Measurements from ENCODE around the gene ANKMY2. TPM values are rescaled to one million over a fixed set of nuclear protein-coding genes. Genes with fewer than 3 reads are reported as not detected.
A peak's percentile ranks its signal among the peaks of the same experiment; 100 is the strongest.

ANKMY2 gene
- total and polyA plus RNA-seq, 2 donors from 2014 or later: 19.3 to 21.9 TPM

DNA sequence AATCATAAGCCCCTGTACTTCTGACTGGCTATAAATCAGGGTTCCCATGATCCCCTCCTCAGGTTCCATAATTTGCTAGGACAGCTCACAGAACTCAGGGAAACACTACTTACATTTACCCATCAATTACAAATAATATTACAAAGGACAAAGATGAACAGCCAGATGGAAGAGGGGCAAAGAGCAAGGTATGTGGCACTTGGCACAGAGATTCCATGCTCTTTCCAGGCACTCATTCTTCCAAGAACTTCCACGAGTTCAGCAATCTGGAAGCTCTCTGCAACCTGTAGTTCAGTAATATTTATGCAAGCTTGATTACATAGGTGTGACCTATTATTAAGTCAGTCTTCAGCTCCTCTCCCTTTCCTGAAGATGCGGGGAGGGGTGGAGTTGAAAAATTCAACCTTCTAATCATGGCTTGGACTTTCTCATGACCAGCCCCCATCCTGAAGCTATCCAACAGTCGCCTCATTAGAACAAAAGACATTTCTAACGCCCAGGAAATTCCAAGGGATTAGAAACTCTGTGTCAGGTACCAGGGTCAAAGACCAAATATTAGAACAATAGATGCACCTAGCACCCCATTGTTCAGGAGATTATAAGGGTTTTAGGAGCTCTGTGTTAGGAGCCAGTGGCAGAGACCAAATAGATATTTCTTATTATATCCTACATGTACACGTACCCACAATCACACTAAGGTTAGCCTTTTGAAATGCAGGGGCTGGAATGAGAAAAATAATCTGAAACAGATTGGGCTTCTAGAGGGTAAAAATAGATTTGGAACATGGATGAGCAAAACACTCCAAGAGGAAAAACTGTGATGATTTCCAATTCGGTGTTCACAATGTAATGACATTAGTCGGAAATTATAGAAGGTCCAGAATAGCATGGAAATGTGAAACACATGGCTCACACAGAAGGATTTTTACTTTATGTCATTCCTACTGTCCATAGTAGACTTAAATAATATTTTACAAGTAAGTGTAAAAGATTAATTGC lies 7.0 kb downstream of the ANKMY2 start:
- no peaks in the 10 kb centered on the region for H3K36me3 ChIP-seq (ENCODE audit: control insufficient read depth in 2 of 3, insufficient read depth in 3 of 3, low read length in 3 of 3)
- DNase-seq: no peak
- no peak overlapping the region for H3K9ac ChIP-seq (ENCODE audit: low read length in 3 of 3)
- intact Hi-C loops (cut with DNase I): no loop called here
- H3K4me3 ChIP-seq (ENCODE audit: low read length in 3 of 3): no peak overlapping the region
- H3K27ac ChIP-seq (ENCODE audit: low read depth in 2 of 2, low read length in 2 of 2): no peak overlapping the region
- TF ChIP-seq, protein P1, sequence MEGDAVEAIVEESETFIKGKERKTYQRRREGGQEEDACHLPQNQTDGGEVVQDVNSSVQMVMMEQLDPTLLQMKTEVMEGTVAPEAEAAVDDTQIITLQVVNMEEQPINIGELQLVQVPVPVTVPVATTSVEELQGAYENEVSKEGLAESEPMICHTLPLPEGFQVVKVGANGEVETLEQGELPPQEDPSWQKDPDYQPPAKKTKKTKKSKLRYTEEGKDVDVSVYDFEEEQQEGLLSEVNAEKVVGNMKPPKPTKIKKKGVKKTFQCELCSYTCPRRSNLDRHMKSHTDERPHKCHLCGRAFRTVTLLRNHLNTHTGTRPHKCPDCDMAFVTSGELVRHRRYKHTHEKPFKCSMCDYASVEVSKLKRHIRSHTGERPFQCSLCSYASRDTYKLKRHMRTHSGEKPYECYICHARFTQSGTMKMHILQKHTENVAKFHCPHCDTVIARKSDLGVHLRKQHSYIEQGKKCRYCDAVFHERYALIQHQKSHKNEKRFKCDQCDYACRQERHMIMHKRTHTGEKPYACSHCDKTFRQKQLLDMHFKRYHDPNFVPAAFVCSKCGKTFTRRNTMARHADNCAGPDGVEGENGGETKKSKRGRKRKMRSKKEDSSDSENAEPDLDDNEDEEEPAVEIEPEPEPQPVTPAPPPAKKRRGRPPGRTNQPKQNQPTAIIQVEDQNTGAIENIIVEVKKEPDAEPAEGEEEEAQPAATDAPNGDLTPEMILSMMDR (IDR thresholded peaks at IDR 0.05; ENCODE audit: borderline replicate concordance, extremely low read depth, insufficient read depth): no peak
- no peak for FAIRE-seq
- no peaks in the 10 kb centered on the region for H3K27me3 ChIP-seq (ENCODE audit: control insufficient read depth, insufficient read depth, low read length)
- H3K4me1 ChIP-seq (ENCODE audit: control insufficient read depth in 2 of 3, insufficient read depth in 2 of 3, low read depth in 1 of 3, low read length in 3 of 3): peaks cover 0 to 10% (median 0%) of the 10 kb centered on the region in 3 donors
- H3K9me3 ChIP-seq (ENCODE audit: control insufficient read depth in 2 of 3, insufficient read depth in 1 of 3, low read length in 3 of 3): no peaks in the 10 kb centered on the region

DNA sequence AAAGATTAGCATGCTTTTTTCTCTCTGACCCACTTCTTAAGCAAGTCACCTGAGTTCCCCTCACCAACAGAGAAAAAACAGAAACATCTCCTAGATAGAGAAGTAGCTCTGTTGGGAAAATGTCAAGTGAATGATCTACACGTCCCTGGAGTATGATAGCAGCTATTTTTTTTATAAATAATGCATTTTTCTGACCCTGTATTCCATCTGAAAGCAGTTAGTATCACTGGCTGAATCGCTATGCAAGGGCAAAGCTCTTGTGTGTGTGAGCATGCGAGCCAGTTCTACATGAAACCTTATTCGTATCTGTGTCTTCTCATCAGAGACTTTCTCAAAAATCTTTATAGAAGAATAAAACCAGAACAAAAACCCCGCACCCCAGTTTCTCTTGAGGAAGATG lies 8.2 kb downstream of the ANKMY2 start:
- no peak overlapping the region for H3K27ac ChIP-seq (ENCODE audit: low read depth in 2 of 2, low read length in 2 of 2)
- no peak overlapping the region for H3K4me3 ChIP-seq (ENCODE audit: low read length in 3 of 3)
- FAIRE-seq (no peak), DNase-seq (no peak)
- H3K9ac ChIP-seq (ENCODE audit: low read length in 3 of 3): no peak overlapping the region
- peaks cover 0 to 5% (median 0%) of the 10 kb centered on the region in 3 donors for H3K4me1 ChIP-seq (ENCODE audit: control insufficient read depth in 2 of 3, insufficient read depth in 2 of 3, low read depth in 1 of 3, low read length in 3 of 3)
- no peaks in the 10 kb centered on the region for H3K27me3 ChIP-seq (ENCODE audit: control insufficient read depth, insufficient read depth, low read length)
- no peaks in the 10 kb centered on the region for H3K36me3 ChIP-seq (ENCODE audit: control insufficient read depth in 2 of 3, insufficient read depth in 3 of 3, low read length in 3 of 3)
- intact Hi-C loops (cut with DNase I): no loop called here
- no peaks in the 10 kb centered on the region for H3K9me3 ChIP-seq (ENCODE audit: control insufficient read depth in 2 of 3, insufficient read depth in 1 of 3, low read length in 3 of 3)
- TF ChIP-seq, protein P1 (IDR thresholded peaks at IDR 0.05; ENCODE audit: borderline replicate concordance, extremely low read depth, insufficient read depth): no peak

- no peaks in the 10 kb centered on the region for H3K36me3 ChIP-seq (ENCODE audit: control insufficient read depth in 2 of 3, insufficient read depth in 3 of 3, low read length in 3 of 3)
- H3K9me3 ChIP-seq (ENCODE audit: control insufficient read depth in 2 of 3, insufficient read depth in 1 of 3, low read length in 3 of 3): no peaks in the 10 kb centered on the region
- DNase-seq (peak in 1 of 5 donors; percentile 37), FAIRE-seq (no peak)
- intact Hi-C loops (cut with DNase I): no loop called here
- H3K27me3 ChIP-seq (ENCODE audit: control insufficient read depth, insufficient read depth, low read length): no peaks in the 10 kb centered on the region
- H3K4me1 ChIP-seq (ENCODE audit: control insufficient read depth in 2 of 3, insufficient read depth in 2 of 3, low read depth in 1 of 3, low read length in 3 of 3): peaks cover 0 to 5% (median 0%) of the 10 kb centered on the region in 3 donors
- H3K4me3 ChIP-seq (ENCODE audit: low read length in 3 of 3): no peak overlapping the region
- no peak overlapping the region for H3K27ac ChIP-seq (ENCODE audit: low read depth in 2 of 2, low read length in 2 of 2)
- no peak overlapping the region for H3K9ac ChIP-seq (ENCODE audit: low read length in 3 of 3)
- TF ChIP-seq, protein P1 (IDR thresholded peaks at IDR 0.05; ENCODE audit: borderline replicate concordance, extremely low read depth, insufficient read depth): no peak
Measured at GRCh38 chr7:16636555-16637101, 8.9 kb downstream of the ANKMY2 start.
